ENCODE measurements around the gene DYSF.

DYSF gene

DNA sequence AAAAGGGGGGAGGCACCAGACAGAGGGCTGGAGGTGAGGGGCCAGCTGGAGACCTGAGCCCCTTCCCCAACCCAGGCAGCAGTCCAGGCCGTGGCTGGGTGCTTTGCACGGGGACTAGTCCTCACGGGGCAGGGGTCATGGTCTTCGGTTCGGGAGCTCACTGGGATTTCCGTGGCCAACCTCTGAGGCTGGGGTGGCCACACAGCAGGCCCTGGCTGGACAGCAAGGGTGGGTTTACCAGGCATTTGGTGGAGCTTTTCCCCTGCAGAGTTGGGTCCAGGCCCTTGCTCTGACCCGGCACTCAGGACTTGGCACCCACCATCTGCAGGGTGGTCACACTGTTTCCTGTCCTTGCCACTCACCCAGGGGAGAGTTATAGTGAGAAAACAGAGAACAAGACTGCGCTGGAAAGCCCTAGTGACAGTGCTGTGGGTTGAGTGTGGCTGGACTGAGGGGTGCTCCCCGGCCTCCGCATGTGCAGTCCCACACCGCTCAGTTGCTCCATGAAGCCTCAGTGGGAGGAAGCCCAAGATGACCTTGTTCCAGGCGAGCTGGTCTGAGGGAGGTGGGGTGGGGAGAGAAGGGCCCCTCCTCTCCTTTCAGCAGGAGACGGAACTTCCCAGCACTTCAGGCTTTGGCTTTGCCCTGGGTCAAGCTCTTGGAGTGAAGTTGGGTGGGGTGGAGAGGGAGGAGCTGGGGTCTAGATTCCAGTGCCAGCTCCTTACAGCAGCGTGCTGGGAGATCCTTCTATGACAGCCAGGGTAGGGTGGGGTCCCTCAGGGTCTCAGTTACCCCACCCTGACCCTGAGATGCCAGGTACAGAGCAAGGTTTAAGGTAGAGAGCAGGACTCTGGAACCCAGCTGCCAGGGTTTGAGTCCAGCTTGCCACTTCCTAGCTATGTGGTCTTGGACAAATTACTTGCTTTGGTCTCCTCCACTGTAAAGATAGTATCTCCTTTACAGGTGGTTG, 219.8 kb downstream of the DYSF start:
- no peak for DNase-seq (ENCODE audit: low read depth in 2 of 2)

DNA sequence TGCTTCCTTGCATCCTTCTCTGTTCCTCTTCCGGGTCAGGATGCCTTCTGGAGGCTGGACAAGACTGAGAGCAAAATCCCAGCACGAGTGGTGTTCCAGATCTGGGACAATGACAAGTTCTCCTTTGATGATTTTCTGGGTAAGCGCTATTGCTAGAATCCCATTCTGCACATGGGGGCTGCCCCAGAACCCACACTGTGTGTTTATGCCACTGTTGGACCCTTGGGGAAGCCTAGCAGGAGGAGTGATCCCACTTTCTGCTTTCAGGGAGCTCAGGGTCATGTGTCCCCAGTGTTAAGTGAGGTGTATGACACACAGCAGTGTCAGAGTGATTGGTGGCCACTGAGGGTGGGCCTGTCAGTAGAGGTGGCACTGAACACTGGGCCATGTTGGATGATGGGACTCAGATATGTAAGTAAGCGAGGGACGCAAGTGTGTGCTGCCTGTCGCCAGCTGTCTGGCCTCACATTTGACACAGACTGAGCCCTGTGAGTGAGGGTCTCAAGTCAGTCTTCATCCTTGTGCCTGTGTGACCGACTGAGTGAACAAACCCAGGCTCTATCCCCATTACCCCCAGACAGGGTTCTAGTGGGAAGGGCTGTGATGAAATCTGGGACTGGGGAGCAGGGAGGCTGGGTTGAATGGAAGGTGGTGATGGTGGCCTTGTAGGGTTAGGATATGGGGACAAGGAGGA, 220.9 kb downstream of the DYSF start:
- no peak for DNase-seq (ENCODE audit: low read depth in 2 of 2)

DNA sequence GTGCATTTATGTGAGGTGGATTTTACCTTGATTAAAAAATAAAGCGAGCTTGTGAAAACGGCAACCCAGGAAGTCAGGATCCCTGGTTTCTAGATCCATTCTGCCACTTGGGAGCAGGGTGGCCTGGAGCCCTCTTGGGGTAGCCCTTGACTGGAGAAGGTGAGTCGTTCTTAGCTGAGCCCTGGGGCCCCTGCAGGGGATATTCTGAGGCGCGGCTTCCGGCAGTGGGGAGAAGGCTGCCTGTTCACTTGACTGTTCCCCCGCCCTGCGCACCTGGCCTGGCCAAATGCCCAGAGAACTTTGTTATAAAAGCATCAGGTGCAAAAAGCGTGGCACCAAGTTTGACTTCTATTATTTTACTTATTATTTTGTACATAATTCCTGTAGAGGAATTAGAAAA, 221.9 kb downstream of the DYSF start:
- no peak for DNase-seq (ENCODE audit: low read depth in 2 of 2)

DNA sequence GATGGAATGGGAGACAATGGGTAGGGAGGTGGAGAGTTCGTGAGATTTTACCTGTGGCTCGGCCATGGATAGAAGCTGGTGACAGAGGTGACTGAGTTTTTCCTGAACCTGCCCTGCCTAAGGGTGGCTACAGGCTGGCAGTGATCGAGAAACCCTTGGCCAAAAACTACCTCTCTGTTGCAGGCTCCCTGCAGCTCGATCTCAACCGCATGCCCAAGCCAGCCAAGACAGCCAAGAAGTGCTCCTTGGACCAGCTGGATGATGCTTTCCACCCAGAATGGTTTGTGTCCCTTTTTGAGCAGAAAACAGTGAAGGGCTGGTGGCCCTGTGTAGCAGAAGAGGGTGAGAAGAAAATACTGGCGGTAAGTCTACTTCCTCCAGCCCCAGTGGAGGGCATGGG, 225.5 kb downstream of the DYSF start:
- DNase-seq (ENCODE audit: low read depth in 2 of 2) = no peak

DNA sequence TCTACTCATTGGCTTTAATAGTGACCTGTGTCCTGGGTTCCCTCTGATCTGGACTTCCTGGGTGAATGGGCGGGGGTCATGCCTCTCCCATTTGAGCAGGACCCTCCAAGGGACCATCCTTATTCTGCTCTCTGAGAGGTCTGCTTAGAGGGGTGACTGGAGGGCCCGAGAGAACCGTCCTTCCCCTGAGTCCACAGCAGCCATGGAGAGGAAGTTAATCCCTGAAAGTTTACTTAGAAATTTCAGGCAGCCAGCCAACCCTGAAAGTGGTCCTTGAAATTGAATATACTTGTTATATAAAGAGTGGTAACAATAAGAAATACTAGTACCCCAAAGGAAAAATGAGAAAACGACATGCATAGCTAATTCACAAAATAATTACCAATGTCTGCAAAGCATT, 226.1 kb downstream of the DYSF start:
- DNase-seq (ENCODE audit: low read depth in 2 of 2) = no peak

DNA sequence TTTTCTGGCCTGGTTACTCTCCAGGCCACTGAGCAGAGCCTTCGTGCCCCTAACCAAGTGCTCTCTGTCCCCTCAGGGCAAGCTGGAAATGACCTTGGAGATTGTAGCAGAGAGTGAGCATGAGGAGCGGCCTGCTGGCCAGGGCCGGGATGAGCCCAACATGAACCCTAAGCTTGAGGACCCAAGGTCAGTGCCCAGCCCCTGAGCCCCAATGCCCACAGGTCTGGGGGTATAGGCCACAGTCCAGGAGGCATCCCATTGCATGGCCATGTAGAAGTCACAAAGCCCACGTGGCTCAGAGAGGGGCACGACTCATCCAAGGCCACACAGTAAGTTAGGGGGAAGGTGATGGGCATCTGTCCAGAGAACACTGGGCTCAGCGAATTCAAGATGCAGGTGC, 227.6 kb downstream of the DYSF start:
- no peak for DNase-seq (ENCODE audit: low read depth in 2 of 2)

DNA sequence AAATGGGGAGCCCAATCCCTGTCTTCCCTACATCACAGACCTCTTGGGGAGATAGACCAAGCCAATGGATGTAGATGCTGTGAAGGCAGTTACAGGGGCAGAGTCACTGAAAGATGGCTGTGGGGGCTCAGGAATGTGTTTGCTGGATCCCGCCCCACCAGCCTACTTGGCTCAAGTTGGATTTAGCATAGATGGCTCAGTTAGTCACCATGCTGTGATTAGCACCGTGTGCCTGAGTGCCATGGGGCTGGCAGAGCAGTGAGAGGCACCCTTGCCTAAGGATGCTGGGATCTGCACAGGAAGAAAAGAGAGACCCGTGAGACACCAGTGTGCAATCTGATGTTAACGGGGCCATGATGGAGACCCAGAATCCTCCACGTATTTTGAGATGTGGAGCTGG, 228.3 kb downstream of the DYSF start:
- no peak for DNase-seq (ENCODE audit: low read depth in 2 of 2)

DNA sequence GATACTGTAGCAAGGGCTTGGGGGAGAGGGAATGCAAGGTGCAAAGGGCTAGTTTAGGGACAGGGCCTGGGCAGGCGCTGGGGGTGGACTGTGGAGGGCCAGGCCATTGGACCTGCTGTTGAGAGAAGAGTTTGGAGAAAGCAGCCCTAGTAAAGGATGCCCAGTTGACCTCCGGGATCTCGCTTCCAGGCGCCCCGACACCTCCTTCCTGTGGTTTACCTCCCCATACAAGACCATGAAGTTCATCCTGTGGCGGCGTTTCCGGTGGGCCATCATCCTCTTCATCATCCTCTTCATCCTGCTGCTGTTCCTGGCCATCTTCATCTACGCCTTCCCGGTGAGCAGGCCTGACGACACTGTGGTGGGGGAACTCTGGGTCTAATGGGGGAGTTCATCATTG, 229.0 kb downstream of the DYSF start:
- DNase-seq (ENCODE audit: low read depth in 2 of 2) = no peak

DNA sequence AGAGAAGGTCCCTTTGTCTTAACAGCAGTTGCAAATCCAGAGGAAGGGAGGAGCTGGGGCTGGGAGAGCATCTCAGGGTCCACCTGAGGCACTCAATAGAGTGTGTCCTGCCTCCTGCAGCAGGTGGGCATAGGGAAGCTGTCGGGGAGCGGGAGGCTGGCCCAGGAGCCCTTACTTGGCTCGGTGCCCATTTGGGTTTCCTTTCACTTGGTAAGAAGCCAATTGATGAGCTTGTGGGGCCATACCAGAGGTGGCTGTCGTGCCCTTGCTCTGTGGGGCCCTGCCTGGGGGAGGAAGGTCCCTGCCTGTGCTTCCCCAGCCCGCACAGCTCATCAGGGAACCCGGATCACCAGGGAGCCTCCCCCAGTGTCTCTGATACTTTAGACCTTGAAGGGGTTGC, 229.7 kb downstream of the DYSF start:
- no peak for DNase-seq (ENCODE audit: low read depth in 2 of 2)

DNA sequence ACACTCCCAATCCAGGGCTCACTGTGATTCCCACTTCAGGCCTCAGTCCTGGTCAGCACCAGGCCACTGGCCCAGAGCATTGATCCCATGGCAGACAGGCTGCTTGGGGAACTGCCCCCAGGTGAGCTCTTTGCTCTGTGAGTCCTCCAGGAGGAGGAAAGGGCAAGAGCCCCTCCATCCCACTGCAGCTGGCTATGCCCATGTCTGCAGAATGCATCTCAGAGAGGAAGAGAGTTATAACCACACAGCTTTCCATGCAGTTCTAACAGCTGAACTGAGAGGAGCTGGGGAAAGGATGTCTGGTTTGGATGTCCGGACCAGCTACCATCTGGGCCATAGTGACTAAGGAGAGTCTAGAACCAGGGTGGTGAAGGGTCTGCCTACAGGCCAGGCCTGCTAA, 230.3 kb downstream of the DYSF start:
- DNase-seq (ENCODE audit: low read depth in 2 of 2) = no peak

DNA sequence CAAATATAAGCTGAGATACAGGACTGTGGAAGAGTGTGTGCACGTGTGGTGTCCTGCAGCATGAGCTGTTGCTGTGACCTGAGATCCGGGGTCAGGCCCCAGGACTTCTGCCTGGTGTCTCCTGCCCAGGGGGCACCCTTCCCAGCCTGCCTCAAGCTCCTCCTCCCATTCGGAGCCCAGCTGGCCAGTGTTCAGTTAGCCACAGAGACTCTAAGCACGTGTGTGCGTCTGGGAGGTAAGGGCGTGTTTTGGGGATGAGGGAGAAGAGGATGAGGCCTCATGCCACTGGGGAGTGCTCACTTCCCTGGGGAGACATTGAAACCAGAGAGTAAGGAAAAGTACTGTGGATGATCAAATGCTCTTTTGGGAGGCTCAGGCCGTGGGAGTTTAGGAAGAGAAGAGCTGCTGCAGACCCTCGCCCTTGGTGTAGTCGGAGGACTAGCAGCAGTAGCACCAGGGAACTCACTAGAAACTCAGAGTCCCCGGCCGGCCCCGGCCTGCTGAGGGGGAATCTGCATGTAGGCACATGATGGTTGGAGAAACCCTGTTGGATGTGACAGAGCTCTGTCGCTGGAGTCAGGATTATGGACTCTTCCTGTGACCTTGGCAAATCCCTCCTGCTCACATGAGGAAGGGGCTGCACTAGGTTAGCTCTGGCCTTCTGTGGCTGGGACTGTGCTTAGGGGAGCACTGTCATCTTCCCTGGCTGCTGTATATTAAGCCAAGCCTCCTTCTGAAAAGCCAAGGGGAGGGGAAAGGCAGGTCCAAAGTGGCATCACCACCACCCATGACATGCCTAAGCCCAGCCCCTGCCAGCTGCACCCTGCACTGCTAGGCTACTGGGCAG, 231.1 kb downstream of the DYSF start:
- DNase-seq (ENCODE audit: low read depth in 2 of 2) = no peak

DNA sequence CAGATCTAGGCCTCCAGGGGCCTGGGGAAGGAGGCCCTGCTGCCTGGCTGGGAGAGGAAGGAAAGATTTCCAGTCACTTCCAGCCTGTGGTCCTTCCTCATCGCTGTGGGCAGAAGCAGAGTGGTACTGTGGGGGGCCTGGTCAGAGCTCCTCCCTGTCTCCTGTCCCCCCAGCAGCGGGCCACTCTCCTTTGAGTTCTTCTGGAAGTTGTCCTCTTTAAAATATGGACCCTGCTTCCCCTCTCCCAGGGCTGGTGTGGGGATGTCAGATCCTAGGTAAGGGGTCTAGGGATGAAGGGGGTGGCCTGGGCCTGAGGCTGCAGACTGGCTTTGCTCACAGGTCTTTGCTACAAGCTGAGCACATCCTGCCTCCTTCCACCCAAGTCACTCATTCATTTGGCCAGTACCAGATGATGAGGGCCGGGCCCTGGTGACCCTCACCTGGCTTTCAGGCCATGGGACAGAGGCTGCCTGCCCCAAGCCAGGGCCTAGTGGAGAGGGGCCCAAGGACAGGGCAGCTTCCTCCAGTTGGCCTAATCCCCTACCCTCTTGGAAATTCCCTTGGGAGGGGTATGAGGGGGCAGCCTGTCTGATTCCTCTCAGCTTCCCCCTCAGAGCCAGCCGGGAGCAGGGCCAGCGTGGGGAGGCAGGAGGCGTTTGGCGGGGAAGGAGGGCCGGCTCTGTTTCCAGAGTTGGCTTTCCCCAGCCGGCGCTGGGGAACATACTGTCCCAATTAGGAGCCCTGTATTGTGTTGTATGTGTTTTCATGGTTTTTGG, 231.9 kb downstream of the DYSF start:
- DNase-seq (ENCODE audit: low read depth in 2 of 2) = no peak

DNA sequence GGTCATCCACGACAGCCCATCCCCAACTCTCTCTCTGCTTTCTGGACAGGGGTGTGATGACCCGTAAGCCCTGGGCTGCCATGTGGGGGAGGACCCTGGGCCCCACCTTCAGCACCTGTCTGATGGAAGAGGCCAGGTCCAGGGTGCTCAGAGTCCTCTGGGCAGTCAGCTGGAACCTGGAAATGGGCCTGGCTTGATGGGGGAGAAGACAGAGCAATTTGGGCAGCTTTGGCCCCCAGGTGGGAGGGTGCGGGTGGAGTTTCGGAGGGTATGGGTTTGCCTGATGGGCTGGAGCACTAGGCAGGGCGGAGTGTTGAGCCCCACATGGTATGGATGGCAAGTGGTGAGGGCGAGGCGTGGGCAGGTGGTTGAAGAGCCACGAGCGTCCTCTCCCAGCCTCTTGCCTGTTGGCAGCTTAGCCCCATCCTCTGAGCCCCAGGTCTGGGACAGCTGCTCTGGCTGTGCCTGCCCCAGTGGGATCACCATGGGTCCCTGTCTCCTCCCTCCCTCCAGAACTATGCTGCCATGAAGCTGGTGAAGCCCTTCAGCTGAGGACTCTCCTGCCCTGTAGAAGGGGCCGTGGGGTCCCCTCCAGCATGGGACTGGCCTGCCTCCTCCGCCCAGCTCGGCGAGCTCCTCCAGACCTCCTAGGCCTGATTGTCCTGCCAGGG, 232.7 kb downstream of the DYSF start:
- DNase-seq (ENCODE audit: low read depth in 2 of 2) = no peak

DNA sequence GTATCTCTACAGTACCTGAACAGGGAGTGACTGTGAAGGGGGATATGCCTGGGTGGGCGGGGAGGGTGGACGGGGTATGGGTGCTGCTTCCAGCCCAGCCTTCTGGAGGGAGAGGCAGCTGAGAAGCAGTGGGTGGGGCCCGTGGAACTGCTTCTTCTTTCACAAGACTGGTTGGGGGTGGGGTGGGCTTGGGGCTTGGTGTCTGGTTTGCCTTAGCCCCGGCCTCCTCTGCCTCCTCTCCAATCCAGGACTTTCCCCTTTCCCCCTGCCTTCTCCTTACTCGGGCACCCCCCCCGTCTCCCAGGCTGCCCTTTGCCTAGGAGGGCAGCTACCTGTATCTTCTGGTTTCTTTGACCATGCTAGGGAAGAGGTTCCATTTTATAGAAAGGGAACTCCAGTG, 233.4 kb downstream of the DYSF start:
- no peak for DNase-seq (ENCODE audit: low read depth in 2 of 2)

DNA sequence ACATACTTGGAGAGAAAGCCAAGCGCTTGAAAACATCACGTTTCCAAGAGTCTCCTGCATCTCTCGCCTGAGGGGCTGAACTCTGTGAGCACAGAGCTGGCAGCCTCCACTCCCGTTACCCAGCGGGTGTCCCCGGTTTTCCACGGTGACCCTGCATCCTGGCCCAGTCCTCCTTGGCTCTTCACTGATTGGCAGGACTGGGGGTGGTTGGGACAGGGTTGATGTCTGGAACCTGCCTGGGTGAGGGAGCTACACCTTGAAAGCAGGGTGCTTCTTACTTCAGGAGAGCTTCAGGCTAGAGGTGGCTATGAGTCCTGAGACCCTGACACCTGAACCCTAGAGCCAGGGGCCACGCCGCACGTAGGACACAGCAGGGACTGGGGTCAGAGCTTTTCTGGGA, 234.1 kb downstream of the DYSF start:
- no peak for DNase-seq (ENCODE audit: low read depth in 2 of 2)

DNA sequence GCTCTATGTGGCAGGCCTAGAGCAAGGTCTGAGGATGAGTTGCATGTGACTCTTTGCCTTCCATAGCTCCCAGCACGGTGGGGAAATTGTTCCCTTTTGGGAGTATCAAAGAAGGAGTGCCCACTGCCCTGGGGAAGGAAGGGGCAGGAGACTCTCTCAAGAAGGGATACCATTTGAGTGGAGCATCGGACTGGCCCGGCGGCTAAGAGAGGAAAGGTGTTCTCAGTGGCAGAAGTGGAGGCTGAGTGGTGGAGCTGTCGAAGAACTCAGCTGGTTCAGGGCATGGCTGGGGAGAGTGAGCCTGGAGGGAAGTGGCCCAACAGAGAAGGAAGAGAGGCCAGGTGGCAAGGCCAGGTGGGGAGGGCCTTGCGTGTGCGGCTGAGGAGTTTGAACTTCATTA, 235.2 kb downstream of the DYSF start:
- no peak for DNase-seq (ENCODE audit: low read depth in 2 of 2)

DNA sequence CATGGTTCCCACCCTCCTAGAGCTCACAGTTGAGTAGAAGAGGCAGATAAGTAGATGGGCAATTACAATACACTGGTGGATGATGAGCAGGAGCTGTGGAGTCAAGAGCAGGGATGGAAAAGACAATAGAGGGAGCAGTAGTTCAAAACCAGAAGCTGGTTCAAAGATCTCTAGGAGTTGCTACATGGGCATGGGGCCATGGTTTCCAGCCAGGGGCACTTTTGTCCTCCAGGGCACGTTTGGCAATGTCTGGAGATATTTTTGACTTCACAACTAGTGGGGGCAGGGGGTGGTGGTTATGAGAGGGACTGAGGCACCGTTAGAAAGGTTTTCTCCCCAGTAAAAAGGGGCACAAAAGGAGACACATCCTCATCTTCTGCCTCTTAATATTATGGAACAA, 236.0 kb downstream of the DYSF start:
- DNase-seq (ENCODE audit: low read depth in 2 of 2) = no peak

DNA sequence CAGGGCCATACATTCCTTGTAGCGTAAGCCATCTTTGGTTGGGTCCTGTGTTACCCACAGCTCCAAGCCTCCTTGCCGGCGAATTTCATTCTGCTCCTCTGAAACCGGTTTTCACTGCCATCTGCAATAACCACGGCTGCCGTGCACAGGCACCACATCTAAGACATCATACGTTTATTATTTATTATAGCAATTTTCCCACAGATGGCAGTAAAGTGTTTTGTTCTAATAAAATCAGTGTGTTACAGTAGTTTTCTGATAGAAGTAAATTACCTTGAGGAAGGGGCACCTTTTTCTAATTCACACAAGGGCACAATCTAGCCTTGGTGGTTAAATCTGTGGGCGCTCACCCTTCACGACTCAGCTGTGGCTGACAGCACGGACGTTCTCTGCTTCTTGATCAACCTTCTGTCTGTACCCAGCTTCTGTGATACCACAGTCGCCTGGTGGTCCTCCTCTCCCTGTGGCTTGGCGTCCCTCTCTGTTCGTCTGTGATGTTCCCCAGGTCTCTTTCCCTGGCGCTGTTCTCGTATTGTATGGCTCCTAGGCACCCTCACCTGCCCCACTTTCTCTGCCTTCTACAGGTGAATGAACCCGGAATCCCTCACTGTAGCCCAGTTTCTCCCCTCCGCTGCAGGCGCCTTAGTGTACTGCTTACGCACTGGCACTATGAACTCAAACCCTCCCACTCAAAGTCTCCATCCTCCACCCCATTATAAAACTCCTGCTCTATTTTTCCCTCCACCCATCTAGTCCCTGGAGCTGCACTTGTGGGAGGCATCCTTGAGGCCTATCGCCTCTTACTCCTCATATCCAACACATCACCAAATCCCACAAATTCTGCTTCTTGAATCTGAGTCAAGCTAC, 236.8 kb downstream of the DYSF start:
- no peak for DNase-seq (ENCODE audit: low read depth in 2 of 2)

DNA sequence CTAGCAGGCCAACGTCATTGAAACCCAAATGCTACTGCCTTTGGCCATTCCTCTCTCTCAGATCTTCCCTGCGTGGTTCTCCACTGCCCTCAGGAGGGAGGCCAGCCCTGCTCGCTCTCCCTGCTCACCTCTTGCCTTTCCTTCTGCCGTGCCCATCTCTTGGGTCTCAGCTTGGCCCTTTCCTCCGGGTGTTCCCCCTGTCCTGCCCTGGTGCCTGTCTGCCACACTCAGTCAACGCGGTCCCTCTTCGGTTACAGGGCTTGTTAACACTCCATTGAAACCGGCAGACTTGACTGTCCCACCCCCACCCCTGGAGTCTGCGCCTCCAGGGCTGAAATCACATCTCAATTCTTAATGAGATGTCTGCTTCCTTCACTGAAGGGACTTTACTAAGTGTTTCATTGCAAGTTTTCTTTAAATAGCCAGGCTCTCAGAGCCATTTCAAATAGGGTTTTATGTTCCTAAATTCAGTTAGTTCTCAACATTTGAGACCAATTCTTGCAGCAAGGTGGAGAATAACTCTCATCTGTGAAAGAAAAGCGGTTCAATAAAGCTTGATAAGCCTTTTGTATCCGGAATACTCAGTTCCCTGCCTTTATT, 237.6 kb downstream of the DYSF start:
- no peak for DNase-seq (ENCODE audit: low read depth in 2 of 2)
